HL-60/S4 (cell line): ENCODE data around the gene CD7.

Experiments used
- in situ Hi-C: fragments of 300-500 bp; cut with MboI; formaldehyde crosslinking; loops from 2 replicates; pipeline ENCODE4 v1.14.3; 2022; ENCODE audit warnings: low sequenced_read_pairs

Gene CD7

GRCh38 chr17:82316651-82317393 lies 586 bp downstream of the CD7 start:
- in situ Hi-C loops, result no loop called here

- in situ Hi-C loops, result no loop called here
Observed at GRCh38 chr17:82315703-82316358, 1.6 kb downstream of the CD7 start.

DNA sequence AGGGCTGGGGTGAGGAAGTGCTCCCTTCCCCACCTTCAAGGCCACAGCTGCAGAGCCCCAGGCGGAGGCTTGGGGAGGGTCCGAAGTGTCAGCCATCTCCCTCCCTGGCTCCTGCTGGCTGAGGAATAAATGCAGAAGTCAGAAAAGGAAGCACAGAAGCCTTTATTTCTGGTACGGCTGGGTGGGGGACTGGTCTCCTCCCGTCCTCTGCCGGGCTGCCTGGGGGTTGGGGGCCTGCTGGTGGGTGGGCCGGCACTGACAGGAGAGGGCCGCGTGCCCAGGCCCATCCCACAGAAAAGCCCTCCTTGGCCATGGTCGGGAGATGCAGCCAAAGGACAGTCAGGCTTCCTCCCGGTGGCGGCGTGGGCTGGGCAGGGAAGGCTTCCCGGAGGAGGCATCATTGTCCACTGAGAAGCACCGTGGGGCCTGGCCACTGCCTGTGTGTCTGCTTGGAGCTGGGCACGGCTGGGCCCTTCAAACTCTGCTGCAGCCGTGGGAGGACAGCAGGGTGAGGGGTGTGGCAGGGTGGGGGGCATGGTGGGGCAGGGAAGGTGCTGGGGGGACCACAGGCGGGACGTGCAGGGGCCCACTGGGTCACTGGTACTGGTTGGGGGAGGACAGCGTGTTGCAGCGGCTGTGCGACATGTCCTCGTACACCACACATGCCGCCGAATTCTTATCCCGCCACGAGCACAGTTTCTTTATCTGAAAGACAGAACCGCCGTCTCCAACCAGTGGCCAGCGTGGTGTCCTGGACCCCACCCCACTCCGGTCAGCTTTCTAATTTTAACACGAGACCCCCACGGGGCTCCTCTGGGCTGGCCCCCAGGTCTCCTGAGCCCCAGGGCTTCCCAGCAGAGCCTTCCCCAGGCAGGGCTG lies 2.4 kb downstream of the CD7 start:
- in situ Hi-C loops, result no loop called here

DNA sequence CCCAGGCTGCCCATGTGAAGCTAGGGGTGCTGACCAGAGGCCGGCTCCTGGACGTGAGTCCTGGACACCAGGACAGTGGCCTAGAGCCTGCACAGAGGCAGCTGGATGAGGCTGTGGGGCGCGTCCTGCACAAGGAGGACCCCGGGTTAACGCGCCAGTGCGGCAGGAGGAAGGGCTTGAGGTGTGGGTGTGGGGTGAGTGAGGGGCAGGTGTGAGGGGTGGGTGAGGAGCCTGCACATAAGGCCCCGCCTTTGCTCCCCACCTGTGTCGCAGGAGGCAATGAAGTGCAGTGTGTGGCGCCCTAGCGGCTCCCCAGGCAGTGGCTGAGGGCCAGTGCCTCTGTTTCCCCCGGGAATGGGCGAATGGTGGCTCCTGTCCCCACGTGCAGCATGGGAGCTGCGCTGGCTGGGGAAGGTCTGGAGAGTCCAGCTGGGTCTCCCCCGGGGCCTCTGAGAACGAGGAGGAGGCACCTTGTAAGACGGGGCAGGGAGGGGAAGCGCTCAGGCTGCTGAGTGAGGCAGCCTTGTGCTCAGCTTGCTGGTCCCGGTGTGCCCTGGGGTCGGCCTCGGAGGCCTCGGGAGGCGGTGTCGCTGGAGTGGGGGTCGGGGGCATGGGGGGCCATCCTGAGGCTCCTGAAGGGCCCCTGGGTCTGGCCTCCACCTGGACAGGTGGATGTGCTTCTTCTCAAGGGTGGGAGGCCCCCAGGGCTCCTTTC lies 3.2 kb downstream of the CD7 start:
- in situ Hi-C loops, result no loop called here

DNA sequence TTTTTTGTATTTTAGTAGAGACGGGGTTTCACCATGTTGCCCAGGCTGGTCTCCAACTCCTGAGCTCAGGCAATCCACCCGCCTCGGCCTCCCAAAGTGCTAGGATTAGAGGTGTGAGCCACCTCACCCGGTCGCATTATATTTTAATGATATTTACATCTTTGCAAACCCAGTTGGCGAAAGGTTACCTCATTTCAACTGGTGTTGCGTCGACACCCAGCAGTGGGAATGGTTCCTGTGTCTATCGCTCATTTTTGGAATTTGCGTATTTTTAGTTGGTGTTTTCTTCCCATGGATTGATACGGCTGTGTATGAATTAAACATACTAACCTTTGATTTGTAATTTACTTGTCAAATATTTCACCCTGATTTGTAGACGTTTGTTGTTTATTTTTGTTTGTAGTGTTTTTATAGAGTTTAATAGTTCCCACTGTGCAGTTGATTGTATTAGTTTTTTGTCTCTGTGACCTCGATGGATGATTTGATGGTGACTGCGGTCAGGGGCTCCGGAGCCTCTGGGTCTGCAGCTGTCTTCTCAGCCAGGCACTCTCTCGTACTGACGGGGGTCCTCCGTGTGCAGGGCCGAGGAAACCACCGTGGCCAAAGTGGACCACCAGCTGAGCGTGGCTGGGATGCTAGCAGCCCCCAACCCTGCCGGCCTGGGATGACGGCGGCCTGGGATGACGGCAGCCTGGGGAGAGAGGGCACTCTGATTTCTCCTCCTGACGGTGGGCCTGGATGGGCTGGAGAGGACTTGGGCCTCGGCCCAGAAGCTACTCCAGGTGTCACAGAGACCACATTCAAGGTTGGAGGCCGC lies 4.0 kb downstream of the CD7 start:
- in situ Hi-C loops, result no loop called here

DNA sequence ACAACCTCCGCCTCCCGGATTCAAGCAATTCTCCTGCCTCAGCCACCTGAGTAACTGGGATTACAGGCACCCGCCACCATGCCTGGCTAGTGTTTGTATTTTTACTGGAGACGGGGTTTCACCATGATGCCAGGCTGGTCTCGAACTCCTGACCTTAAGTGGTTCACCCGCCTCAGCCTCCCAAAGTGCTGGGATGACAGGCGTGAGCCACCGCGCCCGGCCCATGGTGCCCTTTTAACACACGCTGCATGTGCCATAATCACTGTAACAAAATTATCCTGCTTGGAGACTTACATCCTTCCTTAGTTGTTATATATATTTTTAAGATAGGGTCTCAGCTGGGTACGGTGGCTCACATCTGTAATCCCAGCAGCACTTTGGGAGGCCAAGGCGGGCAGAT lies 5.4 kb downstream of the CD7 start:
- in situ Hi-C loops, result no loop called here

DNA sequence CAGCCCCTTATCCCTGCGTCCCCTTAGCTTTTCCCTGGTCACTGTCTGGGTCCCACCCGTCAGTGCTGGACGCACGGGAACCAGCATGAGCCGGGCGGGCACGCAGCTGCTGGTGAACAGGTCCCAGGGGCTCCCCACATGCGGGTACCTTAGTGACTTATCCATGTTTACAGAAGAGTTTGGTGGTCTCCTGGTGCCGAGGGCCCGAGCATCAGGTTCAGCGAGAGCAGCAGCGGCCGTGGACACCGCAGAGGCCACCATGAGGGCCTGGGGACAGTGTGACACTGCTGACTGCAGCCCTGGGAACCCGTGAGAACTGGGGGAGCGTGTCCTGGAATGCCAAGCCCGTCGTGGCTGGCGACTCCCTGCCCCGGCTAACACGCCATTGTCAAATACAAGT lies 6.5 kb downstream of the CD7 start:
- in situ Hi-C loops, result no loop called here

GRCh38 chr17:82309656-82310570 lies 7.5 kb downstream of the CD7 start:
- in situ Hi-C loops, result no loop called here

DNA sequence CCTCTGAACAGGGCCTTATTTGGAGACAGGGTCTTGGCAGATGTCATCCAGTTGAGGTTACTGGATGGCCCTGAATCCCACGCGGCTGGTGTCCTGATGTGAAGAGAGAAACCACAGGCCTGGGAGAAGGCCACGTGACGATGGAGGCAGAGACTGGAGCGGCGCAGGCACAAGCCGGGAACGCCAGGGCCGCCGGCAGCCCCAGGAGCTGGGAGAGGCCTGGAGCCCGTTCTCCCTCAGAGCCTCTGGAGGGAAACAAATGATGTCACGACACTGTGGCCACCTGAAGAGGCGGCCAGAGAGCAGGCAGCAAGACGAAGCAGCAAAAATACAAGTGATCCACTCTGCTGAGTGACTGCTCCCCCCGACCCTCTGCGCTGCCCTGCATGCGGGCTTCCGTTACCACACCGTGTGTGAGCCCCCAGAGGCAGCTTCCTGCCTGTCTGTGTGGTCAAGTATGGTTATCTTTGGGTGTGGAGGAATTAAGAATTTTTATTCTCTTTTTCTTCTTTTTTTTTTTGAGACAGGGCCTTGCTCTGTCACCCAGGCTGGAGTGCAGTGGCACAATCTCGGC lies 11.6 kb downstream of the CD7 start:
- in situ Hi-C loops, result no loop called here

- in situ Hi-C loops, result no loop called here
Observed at GRCh38 chr17:82304826-82305726, 12.3 kb downstream of the CD7 start.

GRCh38 chr17:82303944-82304808 lies 13.2 kb downstream of the CD7 start:
- in situ Hi-C loops, result no loop called here

DNA sequence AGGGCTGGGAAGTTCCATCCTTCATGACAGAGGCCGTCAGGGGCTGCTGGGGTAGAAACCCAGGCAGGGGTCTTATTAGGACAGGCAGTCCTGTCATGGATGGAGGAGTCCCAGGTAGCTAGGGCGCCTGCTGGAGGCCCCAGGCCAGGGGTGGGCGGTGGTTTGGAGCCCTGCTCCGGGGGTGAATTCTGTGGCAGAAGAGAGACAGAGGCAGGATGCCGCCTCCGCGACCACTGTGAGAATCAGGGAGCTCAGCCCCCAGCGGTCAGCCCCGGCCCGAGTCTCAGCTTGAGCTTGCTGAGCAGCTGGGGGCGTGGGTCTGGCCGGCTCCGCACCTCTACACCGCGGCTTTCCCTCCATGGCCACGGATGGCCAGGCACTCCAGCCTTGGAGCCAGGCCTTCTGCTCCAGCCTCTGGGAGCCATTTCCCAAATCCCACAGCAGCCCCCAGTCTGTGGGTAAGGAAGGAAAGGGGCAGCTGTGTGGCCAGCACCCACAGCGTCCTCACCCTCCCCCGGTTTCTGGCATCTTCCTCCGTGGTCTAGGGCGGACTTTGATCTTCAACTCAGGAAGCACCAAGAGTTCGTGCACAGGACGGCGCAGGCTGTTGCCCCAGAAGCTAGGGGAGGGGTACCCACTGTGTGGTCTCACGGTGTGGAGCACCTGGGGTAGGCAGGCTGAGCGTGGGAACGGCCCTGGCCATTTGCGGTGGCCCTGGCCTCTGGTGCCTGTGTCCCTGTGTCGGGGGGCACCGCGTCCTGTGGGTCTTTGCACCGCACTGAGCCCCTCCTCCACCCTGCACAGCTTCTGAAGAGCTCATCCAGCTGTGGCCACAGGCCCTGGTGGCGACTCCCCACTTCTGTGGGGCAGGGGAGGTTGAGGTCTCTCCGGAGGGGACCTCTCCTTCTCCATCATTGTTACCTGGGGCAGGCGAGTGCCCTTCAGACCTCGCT lies 14.1 kb downstream of the CD7 start:
- in situ Hi-C loops, result no loop called here

- in situ Hi-C loops, result no loop called here
Observed at GRCh38 chr17:82302568-82302963, 14.8 kb downstream of the CD7 start.

DNA sequence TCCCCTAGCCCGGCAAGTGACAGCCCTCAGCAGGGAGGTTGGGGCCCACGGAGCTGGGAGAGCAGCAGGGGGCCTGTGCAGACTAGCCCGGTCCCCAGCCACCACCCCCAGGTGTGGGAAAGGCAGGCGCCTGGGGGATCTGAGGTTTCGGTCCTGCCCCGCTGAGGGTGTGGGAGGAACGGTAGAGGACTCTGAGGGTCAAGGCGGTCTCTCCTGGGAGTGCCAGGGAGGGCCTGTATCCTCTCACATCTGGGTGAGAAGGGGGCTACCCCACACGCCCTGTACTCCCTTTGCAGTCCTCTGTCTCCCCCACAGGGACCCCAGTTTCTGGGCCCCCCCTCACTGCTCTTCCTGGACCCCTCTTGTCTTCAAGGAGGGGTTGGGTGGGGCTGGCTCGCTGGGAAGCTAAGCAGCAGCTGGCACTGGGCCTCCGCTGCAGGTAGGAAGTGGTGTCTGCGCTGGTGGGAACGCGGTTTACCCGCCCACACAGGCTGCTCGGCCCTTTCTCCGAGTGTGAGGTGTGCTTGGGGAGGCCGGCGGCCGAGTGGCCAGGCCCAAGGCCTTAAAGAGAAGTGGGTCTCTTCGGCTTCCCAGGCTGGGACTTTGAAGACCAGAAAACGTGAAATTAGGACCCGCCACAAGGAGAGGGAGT lies 15.4 kb downstream of the CD7 start:
- in situ Hi-C loops, result no loop called here

- in situ Hi-C loops, result no loop called here
Observed at GRCh38 chr17:82301300-82301915, 16.0 kb downstream of the CD7 start.
